AG10803 (cell line): Measurements from ENCODE around the gene VWC2L.

Experiments used
- DNase-seq: peaks from one replicate; pipeline ENCODE4 v3.0.0; 2010; ENCODE audit warnings: low read depth
- H3K4me3 ChIP-seq: 2 replicates; pipeline ENCODE4 v1.5.1; 2011; ENCODE audit warnings: mild to moderate bottlenecking, low read length, control low read depth
- TF ChIP-seq, protein P1 (sequence below): conservative IDR thresholded peaks from 2 replicates; pipeline ENCODE4 v1.5.1; 2011; ENCODE audit warnings: mild to moderate bottlenecking, low read length, control low read depth, inconsistent platforms

VWC2L gene

GRCh38 chr2:214484239-214484638 lies 73.4 kb downstream of the VWC2L start:
- H3K4me3 ChIP-seq, result no peak overlapping the region
- no peak for DNase-seq
- TF ChIP-seq, protein P1, sequence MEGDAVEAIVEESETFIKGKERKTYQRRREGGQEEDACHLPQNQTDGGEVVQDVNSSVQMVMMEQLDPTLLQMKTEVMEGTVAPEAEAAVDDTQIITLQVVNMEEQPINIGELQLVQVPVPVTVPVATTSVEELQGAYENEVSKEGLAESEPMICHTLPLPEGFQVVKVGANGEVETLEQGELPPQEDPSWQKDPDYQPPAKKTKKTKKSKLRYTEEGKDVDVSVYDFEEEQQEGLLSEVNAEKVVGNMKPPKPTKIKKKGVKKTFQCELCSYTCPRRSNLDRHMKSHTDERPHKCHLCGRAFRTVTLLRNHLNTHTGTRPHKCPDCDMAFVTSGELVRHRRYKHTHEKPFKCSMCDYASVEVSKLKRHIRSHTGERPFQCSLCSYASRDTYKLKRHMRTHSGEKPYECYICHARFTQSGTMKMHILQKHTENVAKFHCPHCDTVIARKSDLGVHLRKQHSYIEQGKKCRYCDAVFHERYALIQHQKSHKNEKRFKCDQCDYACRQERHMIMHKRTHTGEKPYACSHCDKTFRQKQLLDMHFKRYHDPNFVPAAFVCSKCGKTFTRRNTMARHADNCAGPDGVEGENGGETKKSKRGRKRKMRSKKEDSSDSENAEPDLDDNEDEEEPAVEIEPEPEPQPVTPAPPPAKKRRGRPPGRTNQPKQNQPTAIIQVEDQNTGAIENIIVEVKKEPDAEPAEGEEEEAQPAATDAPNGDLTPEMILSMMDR, result no peak

DNA sequence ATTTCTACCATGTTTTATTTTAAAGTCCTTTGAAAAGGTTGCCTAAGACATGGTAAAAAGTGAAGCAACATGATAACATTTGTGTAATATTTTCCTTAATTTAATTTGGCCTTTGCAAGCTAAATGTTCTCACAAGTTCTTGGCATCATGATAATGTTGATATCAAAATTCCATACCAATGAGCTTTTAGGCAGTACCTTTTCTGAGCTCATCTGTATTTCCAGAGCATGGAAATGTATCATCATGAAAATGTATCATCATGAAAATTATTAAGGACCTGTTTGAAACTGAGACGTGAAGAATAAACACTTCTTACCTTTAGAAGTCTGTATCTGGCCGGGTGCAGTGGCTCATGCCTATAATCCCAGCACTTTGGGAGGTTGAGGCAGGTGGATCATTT lies 73.8 kb downstream of the VWC2L start:
- DNase-seq, result no peak
- TF ChIP-seq, protein P1, result no peak
- H3K4me3 ChIP-seq, result no peak overlapping the region

GRCh38 chr2:214489181-214489580 lies 78.3 kb downstream of the VWC2L start:
- TF ChIP-seq, protein P1, result no peak
- H3K4me3 ChIP-seq, result no peak overlapping the region
- DNase-seq, result no peak

GRCh38 chr2:214489702-214490101 lies 78.8 kb downstream of the VWC2L start:
- no peak for DNase-seq
- TF ChIP-seq, protein P1, result no peak
- H3K4me3 ChIP-seq, result no peak overlapping the region

DNA sequence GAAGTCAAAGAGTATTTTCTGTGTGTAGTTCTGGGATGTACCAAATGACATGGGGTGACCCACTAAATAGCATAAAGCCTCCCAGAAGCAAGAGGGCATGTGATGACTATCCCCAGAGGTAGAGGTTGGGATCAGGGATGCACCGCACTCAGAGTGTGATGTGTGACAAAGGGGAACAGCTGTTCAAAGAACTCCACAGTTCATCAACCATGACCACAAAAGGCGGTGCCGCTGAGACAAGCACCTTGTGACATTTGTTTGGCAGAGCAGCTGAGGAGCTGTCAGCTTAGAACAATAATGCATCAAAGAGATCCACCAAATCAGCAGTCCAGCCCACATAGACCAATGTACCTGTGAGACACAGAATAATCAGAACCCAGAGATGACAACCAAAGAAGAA lies 81.3 kb downstream of the VWC2L start:
- TF ChIP-seq, protein P1, result no peak
- no peak for DNase-seq

DNA sequence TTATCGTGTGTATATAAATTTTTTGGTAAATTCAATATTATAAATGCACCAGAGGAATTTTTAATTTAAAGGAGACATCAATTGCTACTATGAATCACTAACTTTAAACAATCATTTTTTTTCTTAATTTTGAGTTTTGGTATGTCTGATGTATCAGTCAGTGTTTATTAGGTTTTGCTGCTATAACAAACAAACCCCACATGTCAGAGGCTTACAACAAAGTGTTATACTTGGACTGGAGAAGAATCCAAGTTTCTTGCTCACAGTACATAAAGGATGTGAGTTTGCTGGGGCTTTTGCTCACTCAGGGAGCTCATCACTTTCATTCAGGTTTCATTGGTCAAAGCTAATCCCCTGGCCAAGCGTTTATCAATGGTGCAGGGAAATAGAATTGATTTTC lies 81.8 kb downstream of the VWC2L start:
- DNase-seq, result no peak
- H3K4me3 ChIP-seq, result no peak overlapping the region

More for the DNA sequence above, 81.3 kb downstream of the VWC2L start:
- no peak overlapping the region for H3K4me3 ChIP-seq

DNA sequence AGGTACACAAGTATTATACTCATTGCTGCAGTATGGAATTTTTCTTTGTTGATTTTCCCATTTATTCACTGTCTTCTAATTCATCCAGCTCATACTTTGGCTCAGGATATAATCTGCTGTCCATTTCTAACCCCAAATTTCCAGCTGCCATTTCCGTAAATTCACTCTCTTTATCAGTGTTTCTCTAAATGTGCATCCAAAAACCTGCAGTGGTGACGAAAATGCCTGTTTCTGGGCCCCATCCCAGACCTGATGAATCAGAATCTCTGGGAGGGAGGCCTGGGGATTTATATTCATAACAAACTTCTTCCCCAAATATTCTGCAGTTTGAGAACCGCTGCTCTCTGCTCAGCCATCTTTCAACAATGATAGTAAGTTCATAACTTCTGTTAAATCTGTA lies 86.6 kb downstream of the VWC2L start:
- no peak for DNase-seq
- H3K4me3 ChIP-seq, result no peak overlapping the region
- TF ChIP-seq, protein P1, result no peak

More for the DNA sequence above, 81.8 kb downstream of the VWC2L start:
- TF ChIP-seq, protein P1, result no peak
